Measurements from ENCODE around the gene PHACTR2.

DNA sequence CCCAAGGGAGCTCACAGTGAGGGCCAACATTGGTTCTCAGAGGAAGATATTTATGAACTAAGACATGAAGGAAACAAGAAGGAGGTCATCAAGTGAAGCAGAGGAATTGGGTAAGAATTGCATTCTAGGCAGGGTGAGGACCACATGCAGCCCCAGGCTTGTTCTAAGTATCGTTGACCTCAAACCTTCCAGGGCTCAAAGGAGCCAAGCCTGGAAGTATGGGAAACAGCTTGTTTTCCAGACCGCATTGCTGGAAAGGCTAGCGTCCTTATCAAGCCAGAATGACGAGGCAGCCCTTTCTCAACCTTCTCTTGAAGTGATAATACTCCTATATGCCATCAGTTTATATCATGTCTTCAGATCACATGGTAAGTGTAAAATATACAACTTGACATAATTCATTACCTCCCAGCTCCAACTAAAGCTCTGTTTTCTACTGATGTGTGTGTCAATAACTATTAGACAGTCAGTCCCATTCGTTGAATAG lies 79.6 kb downstream of the PHACTR2 start:
- TF ChIP-seq, protein P1, sequence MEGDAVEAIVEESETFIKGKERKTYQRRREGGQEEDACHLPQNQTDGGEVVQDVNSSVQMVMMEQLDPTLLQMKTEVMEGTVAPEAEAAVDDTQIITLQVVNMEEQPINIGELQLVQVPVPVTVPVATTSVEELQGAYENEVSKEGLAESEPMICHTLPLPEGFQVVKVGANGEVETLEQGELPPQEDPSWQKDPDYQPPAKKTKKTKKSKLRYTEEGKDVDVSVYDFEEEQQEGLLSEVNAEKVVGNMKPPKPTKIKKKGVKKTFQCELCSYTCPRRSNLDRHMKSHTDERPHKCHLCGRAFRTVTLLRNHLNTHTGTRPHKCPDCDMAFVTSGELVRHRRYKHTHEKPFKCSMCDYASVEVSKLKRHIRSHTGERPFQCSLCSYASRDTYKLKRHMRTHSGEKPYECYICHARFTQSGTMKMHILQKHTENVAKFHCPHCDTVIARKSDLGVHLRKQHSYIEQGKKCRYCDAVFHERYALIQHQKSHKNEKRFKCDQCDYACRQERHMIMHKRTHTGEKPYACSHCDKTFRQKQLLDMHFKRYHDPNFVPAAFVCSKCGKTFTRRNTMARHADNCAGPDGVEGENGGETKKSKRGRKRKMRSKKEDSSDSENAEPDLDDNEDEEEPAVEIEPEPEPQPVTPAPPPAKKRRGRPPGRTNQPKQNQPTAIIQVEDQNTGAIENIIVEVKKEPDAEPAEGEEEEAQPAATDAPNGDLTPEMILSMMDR (IDR thresholded peaks at IDR 0.05), result no peak
- TF ChIP-seq ZFX (IDR thresholded peaks at IDR 0.05; ENCODE audit: borderline replicate concordance), result no peak

Data from 22Rv1 (cell line).